Endothelial cell (in vitro differentiated cells): Measurements from ENCODE around the gene CAPN15. TPM values are rescaled to one million over a fixed set of nuclear protein-coding genes. Genes with fewer than 3 reads are reported as not detected.

Experiments
- DNase-seq: peaks from one replicate; pipeline ENCODE4 v3.0.0; 2021; ENCODE audit warnings: low spot score
- H3K27ac Mint-ChIP-seq: one replicate; pipeline ENCODE4 v1.8.0; 2021; ENCODE audit warnings: mixed read lengths, inconsistent platforms; ENCODE audit not compliant: unreplicated experiment
- H3K27me3 Mint-ChIP-seq: one replicate; pipeline ENCODE4 v1.8.0; 2021; ENCODE audit warnings: mild to moderate bottlenecking, moderate library complexity, mixed read lengths, inconsistent platforms; ENCODE audit not compliant: unreplicated experiment
- H3K36me3 Mint-ChIP-seq: one replicate; pipeline ENCODE4 v1.8.0; 2021; ENCODE audit warnings: mild to moderate bottlenecking, low read depth, mixed read lengths, inconsistent platforms; ENCODE audit not compliant: unreplicated experiment
- H3K4me1 Mint-ChIP-seq: one replicate; pipeline ENCODE4 v1.8.0; 2021; ENCODE audit warnings: mild to moderate bottlenecking, mixed read lengths, inconsistent platforms; ENCODE audit not compliant: unreplicated experiment
- H3K4me3 Mint-ChIP-seq: one replicate; pipeline ENCODE4 v1.8.0; 2021; ENCODE audit warnings: mild to moderate bottlenecking, mixed read lengths, inconsistent platforms; ENCODE audit not compliant: unreplicated experiment
- H3K9me3 Mint-ChIP-seq: one replicate; pipeline ENCODE4 v1.8.0; 2021; ENCODE audit warnings: mixed read lengths, inconsistent platforms; ENCODE audit not compliant: unreplicated experiment
- CTCF ChIP-seq: fragments of 200-600 bp; sonication (generic); IDR thresholded peaks from one replicate; pipeline ENCODE4 v1.5.0; 2021; ENCODE audit warnings: antibody characterized with exemption; ENCODE audit not compliant: unreplicated experiment
- total RNA-seq: library from RNA; stranded (reverse); fragmentation: NEBNext Ultra II Directional; extraction: Animal tissue kit (Norgen Biotek cat#: 25700); gene quantifications from one replicate; pipeline ENCODE4 v1.2.1, GENCODE V29; 2021; ENCODE audit not compliant: unreplicated experiment

The CAPN15 gene
- total RNA-seq, 1 donor from 2014 or later = 49.0 TPM

DNA sequence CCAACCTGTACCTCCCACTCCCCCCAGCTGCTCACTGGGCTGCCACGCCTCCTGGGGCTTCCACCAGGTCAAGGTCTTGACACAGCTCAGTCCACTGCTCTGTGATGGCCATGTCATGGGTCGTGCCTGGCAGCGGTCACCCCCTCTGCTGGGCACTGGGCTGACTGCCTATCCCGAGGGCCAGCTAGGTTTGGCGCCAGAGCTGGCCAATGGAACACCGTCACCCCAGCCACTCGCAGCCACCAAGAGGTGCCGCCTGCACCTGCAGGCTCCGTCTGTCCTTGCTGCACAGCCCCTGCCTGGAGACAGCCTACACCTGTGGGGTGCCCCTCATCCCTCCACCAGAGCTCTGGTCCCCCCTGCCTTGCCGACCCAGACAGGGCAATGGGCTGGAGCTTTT lies 57.8 kb downstream of the CAPN15 start:
- DNase-seq = no peak
- Mint-ChIP-seq H3K4me3 (no peak overlapping the region), H3K27me3 (peaks cover 7% of the 10 kb centered on the region), H3K9me3 (no peaks in the 10 kb centered on the region), H3K36me3 (no peaks in the 10 kb centered on the region), H3K4me1 (peaks cover 8% of the 10 kb centered on the region), H3K27ac (no peak overlapping the region)
- no peak for TF ChIP-seq CTCF

DNA sequence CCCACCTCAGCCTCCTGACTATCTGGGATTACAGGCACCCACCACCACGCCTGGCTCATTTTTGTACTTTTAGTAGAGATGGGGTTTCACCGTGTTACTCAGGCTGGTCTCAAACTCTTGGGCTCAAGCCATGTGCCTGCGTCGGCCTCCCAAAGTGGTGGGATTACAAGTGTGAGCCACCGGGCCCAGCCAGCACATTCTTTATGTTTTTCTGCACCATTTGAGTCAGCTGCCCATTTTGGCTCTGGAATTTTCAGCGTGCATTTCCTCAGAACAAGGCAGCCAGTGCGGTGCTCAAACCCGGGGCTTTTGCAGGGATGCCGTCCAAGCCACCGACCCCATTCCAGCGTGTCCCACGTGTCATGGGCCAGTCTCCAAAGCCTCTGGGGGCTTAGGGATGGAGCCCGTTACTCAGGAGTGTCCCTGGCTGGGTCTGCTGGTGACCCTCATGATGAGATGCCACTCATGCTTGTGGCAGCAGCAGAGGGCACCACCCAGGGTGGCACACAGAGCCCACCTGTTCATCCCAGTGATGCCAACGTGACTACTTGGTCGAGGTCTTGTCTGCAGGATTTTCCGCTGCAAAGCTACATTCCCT lies 58.6 kb downstream of the CAPN15 start:
- Mint-ChIP-seq H3K9me3 (no peaks in the 10 kb centered on the region), H3K36me3 (peaks cover 7% of the 10 kb centered on the region), H3K27ac (no peak overlapping the region), H3K27me3 (peaks cover 14% of the 10 kb centered on the region), H3K4me1 (peaks cover 15% of the 10 kb centered on the region), H3K4me3 (no peak overlapping the region)
- TF ChIP-seq CTCF = no peak
- DNase-seq = no peak

DNA sequence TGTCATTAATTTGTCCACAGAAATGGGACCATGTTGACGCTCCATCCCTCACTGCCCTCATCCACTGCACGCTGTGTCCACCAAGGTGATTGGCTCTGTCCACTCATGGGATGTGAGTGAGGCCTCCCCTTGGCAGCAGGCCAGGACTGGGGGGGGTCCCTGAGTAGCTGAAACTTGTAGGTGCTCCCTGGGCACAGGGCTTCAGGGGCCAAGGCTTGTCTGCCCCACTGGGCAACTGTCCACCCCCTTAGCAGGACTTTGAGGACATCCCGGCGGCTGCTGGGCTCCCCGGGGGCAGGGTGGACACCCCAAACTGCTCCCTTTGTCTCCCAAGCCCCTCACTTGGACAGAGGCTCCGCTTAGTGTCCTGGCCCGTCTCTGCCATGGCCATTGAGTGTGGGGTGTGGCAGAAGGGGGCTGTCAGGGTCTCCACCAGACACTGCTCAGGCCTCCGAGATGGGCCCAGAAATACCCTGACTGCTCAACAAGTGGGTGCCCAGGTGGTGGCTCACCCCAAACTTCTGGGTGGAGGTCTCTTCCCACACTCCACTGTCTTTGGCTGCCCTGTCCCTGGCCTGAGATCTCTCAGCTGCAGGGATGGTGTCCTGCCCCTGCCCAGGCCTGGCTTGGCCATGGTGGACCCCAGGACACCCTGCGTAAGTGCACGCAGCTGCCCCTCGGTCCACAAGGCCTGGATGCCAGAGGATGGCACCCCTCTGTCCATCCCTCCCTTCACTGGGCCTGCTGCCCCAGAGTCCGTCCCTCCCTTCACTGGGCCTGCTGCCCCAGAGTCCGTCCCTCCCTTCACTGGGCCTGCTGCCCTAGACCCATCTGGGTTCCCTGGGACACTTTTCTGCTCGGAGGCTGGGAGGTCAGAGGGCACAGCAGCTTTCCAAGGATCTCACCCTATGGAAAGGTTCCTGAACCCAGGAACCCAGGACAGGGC lies 59.4 kb downstream of the CAPN15 start:
- Mint-ChIP-seq H3K27me3 (peaks cover 14% of the 10 kb centered on the region), H3K9me3 (no peaks in the 10 kb centered on the region), H3K36me3 (peaks cover 9% of the 10 kb centered on the region), H3K27ac (no peak overlapping the region), H3K4me1 (peaks cover 16% of the 10 kb centered on the region), H3K4me3 (peak overlapping the region; percentile 79)
- no peak for DNase-seq
- TF ChIP-seq CTCF = no peak

DNA sequence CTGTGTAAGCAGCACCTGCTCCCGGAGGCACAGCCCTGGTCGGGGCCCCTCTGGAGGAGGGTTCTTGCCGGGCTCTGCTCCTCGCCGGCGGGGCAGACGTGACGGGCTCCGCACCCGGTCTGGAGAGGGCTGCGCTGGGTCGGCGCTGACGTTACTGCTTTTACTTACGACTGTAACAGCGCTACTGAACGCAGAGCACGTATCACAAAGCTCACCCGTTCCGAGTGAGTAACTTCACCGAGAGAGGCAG lies 61.1 kb downstream of the CAPN15 start:
- Mint-ChIP-seq H3K4me1 (peaks cover 16% of the 10 kb centered on the region), H3K36me3 (peaks cover 19% of the 10 kb centered on the region), H3K27me3 (peaks cover 19% of the 10 kb centered on the region), H3K4me3 (peak overlapping the region; percentile 96), H3K9me3 (no peaks in the 10 kb centered on the region), H3K27ac (peak overlapping the region; percentile 91)
- no peak for TF ChIP-seq CTCF
- DNase-seq = peak; percentile 41
